HL-60/S4 treated with phorbol 12-myristate 13-acetate at 8.2 ng/mL for 4 days and 3 days (cell line): ENCODE data around the gene OR51B4.
"Not testable (repeated sequence)": the region's sequence is repeated elsewhere in the genome, so short reads cannot be mapped to it uniquely, and the experiment has no call there.

ENCODE experiments used
- in situ Hi-C: fragments of 300-500 bp; cut with MboI; formaldehyde crosslinking; loops from 2 replicates; pipeline ENCODE4 v1.15.0; 2022; ENCODE audit warnings: low sequenced_read_pairs

Gene OR51B4

GRCh38 chr11:5274395-5274794 is 27.4 kb downstream of the OR51B4 start:
- in situ Hi-C loops, result no loop called here

- in situ Hi-C loops, result no loop called here
These were observed 29.2 kb downstream of the OR51B4 start for GRCh38 chr11:5272395-5273017.

- in situ Hi-C loops, result no loop called here
These were observed 32.0 kb downstream of the OR51B4 start, which contains the start of gene HBE1 for GRCh38 chr11:5269715-5270147. Gene HBE1 (minus strand): TSS chr11:5269945. CDS start chr11:5269890, 55 bp downstream.

GRCh38 chr11:5267033-5267563 is 34.6 kb downstream of the OR51B4 start:
- in situ Hi-C loops, result no loop called here

DNA sequence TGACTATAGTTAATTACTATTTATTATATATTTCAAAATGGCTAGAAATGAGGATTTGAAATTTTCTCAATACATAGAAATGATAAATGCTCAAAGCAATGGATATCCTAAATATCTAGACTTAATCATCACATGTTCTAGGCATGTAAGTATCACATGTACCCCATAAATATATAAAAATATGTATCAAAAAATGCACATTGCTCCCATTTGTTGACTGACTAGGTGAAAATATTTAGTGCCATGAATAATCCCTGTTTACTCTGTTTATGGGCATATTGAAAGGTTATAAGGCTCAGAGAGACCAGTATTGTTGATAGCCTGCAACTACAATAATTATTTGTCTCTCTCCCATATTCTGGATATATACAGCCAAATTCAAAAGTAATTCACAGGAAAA is 35.1 kb downstream of the OR51B4 start:
- in situ Hi-C loops, result no loop called here

- in situ Hi-C loops, result no loop called here
These were observed 35.9 kb downstream of the OR51B4 start for GRCh38 chr11:5265832-5266231.

- in situ Hi-C loops, result no loop called here
These were observed 43.0 kb downstream of the OR51B4 start for GRCh38 chr11:5258543-5259262.

DNA sequence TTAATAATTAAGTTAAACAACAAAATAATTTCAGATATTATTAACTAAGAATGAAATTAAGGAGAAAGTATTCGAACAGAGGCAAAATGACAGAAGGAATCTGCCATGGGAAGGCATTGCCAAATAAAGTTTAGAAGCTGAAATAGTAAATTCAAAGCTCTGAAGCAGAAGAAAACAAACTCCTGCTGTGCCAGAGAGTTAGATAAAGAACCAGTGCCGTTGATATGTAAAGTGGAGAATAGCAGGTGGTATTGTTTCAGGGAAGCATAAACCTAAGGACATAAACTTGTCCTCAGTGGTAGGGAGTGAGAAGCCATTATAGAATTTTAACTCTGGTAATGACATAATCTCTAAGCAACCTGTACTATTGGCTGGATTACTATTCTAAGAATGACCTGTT is 44.5 kb downstream of the OR51B4 start:
- in situ Hi-C loops, result no loop called here

DNA sequence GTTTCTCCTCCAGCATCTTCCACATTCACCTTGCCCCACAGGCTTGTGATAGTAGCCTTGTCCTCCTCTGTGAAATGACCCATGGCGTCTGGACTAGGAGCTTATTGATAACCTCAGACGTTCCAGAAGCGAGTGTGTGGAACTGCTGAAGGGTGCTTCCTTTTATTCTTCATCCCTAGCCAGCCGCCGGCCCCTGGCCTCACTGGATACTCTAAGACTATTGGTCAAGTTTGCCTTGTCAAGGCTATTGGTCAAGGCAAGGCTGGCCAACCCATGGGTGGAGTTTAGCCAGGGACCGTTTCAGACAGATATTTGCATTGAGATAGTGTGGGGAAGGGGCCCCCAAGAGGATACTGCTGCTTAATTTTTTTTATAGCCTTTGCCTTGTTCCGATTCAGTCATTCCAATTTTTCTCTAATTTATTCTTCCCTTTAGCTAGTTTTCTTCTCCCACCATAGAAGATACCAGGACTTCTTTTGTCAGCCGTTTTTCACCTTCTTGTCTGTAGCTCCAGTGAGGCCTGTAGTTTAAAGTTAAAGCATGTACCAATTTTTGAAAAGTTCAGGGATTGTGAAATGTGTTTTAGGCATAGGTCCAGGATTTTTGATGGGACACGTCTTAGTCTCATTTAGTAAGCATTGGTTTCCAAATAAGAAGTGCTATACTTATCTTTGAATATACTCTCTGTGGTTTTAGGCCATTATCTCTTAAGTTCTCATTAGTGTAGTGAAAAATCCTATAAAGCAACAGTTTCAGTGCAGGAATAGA is 46.9 kb downstream of the OR51B4 start, which contains the start of gene HBG2:
Gene HBG2, minus strand, starts transcription at position 136 of the 768 bp plus-strand sequence. Its CDS starts 53 bp downstream, at position 83.
- in situ Hi-C loops, result not testable (repeated sequence)

DNA sequence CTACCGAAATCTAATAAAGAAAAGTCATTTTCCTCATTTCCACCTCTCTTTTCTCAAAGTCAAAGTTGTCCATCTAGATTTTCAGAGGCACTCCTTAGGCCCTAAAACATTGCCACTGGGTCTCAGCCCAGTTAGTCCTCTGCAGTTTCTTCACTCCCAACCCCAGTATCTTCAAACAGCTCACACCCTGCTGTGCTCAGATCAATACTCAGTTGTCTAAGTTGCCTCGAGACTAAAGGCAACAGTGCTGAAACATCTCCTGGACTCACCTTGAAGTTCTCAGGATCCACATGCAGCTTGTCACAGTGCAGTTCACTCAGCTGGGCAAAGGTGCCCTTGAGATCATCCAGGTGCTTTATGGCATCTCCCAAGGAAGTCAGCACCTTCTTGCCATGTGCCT is 47.7 kb downstream of the OR51B4 start:
- in situ Hi-C loops, result not testable (repeated sequence)

GRCh38 chr11:5253440-5253839 is 48.3 kb downstream of the OR51B4 start:
- in situ Hi-C loops, result not testable (repeated sequence)

- in situ Hi-C loops, result no loop called here
These were observed 48.9 kb downstream of the OR51B4 start for GRCh38 chr11:5252919-5253265.

- in situ Hi-C loops, result no loop called here
These were observed 49.4 kb downstream of the OR51B4 start for GRCh38 chr11:5252192-5252918.

- in situ Hi-C loops, result no loop called here
These were observed 50.0 kb downstream of the OR51B4 start for GRCh38 chr11:5251746-5252145.
